Measurements from ENCODE around the gene TMEM158. TPM values are rescaled to one million over a fixed set of nuclear protein-coding genes. Genes with fewer than 3 reads are reported as not detected.
A peak's percentile ranks its signal among the peaks of the same experiment; 100 is the strongest.

Gene TMEM158
- total RNA-seq (2014; rRNA removed; shearing (Covaris generic); ENCODE audit: low replicate concordance) = 13.5 and 17.0 TPM in 2 replicates

DNA sequence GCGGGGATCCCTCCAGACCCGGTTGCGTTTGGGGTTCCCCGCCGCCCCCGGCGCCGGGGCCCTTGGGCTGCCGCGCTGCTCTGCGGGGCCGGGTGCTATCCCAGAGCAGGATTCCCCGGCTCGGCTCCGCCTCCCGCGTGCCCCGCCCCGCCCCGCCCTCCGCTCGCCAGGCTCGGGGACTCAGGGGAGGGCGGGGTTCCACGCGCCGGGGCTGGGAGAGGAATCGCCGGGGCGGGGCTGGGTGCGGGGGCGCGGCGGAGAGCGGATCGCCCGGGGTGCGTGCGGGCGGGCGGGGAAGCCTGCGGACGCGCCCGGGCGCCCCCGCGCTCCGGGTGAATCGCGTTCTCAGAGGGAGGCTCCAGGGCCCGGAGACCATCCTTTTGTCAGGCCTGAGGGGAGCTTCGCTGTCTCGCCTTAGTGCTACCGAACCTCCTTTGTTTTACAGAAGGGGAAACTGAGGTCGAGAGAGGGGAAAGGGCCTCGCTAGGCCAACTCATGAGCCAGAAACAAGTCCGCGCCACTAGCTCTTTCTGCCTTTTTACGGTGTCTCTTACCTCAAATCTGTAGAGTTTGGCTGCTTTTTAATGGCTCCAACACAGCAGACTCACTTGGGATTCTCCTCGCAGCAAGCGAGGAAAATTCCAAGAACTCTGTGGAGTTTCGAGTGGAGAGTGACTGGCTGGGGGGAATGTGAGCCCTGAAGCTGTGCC, at the start of gene TMEM158:
TSS of gene TMEM158 (minus strand) at position 82 of the 710 bp plus-strand sequence. CDS start 260 bp downstream, outside the sequence.
- DNase-seq = peak; percentile 87
- no peaks in the 10 kb centered on the region for H3K27me3 ChIP-seq
- no peaks in the 10 kb centered on the region for H3K9me3 ChIP-seq
- H3K4me3 ChIP-seq = peak within 1 kb of the TSS; percentile 66
- H3K36me3 ChIP-seq = no peaks in the 10 kb centered on the region

DNA sequence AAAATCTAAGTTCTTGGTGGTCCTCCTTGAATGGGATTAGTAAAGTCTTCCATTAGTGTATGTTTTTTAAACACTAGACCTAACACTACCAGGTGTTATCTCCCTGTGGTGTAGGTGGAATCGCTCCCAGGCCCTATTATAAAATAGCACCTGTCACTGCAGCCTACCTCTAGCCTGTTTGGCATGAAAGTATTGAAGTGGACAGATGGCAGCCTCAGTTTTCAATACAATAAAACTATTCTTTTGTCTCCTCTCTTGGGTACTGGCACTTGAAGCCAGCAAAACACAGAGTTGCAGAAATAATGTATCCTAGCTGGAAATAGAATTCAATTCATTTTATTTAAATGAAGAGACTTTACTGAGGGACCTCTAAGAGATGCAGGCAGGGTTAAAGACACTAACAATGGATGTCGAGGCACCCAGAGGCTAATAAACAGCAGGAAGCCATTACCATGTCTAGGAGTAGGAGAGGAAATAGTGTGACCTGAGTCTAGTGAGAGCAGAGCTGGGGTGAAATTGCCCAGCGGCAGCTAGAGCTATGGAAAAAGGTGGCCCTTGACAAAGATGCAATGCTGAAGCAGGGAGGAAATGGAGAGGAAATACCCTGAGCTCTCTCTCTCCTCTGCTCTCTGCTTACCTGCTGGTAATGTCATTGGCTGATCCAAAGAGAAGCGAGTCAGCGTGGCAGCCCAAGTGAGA, 49.1 kb upstream of the TMEM158 start:
- Histone ChIP-seq H3K4me3 (no peak overlapping the region), H3K9me3 (no peaks in the 10 kb centered on the region), H3K36me3 (no peaks in the 10 kb centered on the region), H3K27me3 (no peaks in the 10 kb centered on the region)
- no peak for DNase-seq

- no peaks in the 10 kb centered on the region for H3K27me3 ChIP-seq
- DNase-seq = no peak
- H3K36me3 ChIP-seq = no peaks in the 10 kb centered on the region
- H3K9me3 ChIP-seq = no peaks in the 10 kb centered on the region
- H3K4me3 ChIP-seq = no peak overlapping the region
These were observed 47.8 kb upstream of the TMEM158 start for GRCh38 chr3:45273681-45274515.

GRCh38 chr3:45272828-45273470, 46.9 kb upstream of the TMEM158 start:
- no peak for DNase-seq
- H3K9me3 ChIP-seq = no peaks in the 10 kb centered on the region
- no peaks in the 10 kb centered on the region for H3K36me3 ChIP-seq
- H3K4me3 ChIP-seq = no peak overlapping the region
- no peaks in the 10 kb centered on the region for H3K27me3 ChIP-seq

DNA sequence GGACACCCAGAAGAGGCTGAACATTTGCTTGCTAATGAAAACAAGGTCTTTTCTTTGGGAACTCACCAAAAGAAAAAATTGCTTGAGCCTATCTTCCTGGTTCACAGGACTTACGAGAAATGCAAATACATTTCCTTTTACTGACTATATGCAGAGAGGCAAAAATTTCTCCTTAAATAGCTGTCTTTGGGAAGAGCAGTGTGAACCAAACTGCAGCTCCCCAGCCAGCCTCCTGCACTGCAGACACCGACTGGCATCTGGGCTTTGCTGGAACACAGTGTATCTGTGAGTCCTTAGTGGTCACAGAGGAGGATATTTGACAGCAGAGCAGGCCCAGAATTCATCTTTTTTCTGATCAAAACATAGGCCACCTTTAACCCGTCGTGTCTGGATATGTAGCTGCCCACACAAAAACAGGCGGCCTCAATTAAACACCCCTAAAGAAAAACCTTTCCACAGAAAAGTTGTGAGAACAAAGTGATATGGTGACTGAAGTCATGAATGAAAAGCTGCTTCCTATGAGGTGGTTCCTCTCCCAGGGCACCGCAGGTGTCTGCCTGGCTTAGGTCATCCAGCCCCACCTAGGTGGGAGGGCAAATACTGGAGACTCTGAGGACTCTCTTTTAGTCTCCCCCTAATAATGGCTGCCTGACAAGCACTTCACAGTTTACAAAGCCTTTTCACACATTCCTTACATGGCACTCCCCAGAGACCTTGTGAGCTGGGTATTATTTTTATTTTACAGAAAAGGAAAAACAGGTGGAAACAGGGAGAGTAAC, 46.1 kb upstream of the TMEM158 start:
- no peak overlapping the region for H3K4me3 ChIP-seq
- H3K36me3 ChIP-seq = no peaks in the 10 kb centered on the region
- no peaks in the 10 kb centered on the region for H3K27me3 ChIP-seq
- no peak for DNase-seq
- no peaks in the 10 kb centered on the region for H3K9me3 ChIP-seq

GRCh38 chr3:45269952-45270351, 43.9 kb upstream of the TMEM158 start:
- H3K4me3 ChIP-seq = no peak overlapping the region
- no peaks in the 10 kb centered on the region for H3K9me3 ChIP-seq
- H3K36me3 ChIP-seq = no peaks in the 10 kb centered on the region
- no peak for DNase-seq
- H3K27me3 ChIP-seq = no peaks in the 10 kb centered on the region

DNA sequence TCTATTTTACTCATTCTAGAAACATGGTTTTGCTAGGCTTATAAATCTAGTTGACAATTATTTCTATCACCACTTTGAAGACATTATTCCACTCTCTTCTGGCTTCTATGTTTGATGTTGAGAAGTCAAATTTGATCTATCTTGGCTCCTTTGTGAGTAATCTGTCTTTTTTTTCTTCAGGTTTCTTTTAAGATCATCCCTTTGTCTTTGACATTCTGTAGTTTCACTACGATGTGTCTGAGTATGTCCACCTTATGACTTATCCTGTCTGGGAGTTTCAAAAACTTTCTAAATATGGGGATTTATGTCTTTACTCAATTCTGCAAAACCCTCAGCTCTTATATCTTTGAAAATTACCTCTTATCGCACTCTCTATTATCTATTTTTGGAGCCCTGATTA, 41.0 kb upstream of the TMEM158 start:
- DNase-seq = no peak
- no peaks in the 10 kb centered on the region for H3K36me3 ChIP-seq
- no peaks in the 10 kb centered on the region for H3K9me3 ChIP-seq
- no peak overlapping the region for H3K4me3 ChIP-seq
- H3K27me3 ChIP-seq = no peaks in the 10 kb centered on the region

- Histone ChIP-seq H3K27me3 (no peaks in the 10 kb centered on the region), H3K4me3 (no peak overlapping the region), H3K36me3 (no peaks in the 10 kb centered on the region), H3K9me3 (no peaks in the 10 kb centered on the region)
- no peak for DNase-seq
These were observed 35.4 kb upstream of the TMEM158 start for GRCh38 chr3:45261333-45262110.

DNA sequence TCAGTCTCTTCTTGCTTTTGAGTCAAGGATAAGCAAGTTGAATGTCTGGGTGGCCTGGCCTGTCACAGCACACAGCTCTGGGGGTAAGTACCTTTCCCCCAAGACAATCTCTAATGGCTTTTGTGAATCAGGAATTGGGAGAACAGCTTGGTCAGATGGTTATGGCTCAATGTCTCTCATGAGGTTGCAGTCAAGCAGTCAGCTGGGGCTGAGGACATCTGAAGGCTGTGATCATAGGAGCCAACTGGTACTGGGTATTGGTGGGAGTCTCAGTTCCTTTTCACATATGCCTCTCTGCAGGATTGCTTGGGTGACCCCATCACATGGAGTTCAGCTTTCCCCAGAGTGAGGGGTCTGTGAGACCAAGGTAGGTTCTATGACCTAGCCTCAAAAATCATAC, 33.0 kb upstream of the TMEM158 start:
- no peaks in the 10 kb centered on the region for H3K27me3 ChIP-seq
- H3K9me3 ChIP-seq = no peaks in the 10 kb centered on the region
- no peaks in the 10 kb centered on the region for H3K36me3 ChIP-seq
- no peak overlapping the region for H3K4me3 ChIP-seq
- no peak for DNase-seq

- Histone ChIP-seq H3K36me3 (no peaks in the 10 kb centered on the region), H3K4me3 (no peak overlapping the region), H3K27me3 (no peaks in the 10 kb centered on the region), H3K9me3 (no peaks in the 10 kb centered on the region)
- DNase-seq = no peak
These were observed 32.2 kb upstream of the TMEM158 start for GRCh38 chr3:45258317-45258716.

GRCh38 chr3:45253316-45253715, 27.2 kb upstream of the TMEM158 start:
- Histone ChIP-seq H3K36me3 (no peaks in the 10 kb centered on the region), H3K27me3 (no peaks in the 10 kb centered on the region), H3K9me3 (no peaks in the 10 kb centered on the region), H3K4me3 (no peak overlapping the region)
- DNase-seq = peak; percentile 2

DNA sequence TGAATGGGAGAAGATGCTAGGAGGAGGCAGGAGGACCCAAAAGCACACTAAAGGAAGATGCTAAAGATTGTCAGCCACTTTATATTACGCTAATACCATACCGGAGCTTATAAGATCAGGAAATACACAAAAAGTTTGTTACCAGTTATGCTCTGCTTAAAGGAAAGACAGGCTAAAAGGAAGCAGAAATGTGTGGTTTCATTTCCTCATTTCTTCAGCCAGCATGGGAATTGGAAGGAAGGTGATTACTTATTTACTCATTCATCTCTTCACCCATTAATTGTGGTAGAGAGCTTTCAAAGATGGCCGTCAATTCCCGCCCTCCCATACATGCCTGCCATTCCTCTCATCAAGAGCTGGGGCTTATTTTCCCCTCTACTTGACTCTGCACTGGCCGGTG, 26.7 kb upstream of the TMEM158 start:
- H3K9me3 ChIP-seq = no peaks in the 10 kb centered on the region
- H3K36me3 ChIP-seq = no peaks in the 10 kb centered on the region
- no peak overlapping the region for H3K4me3 ChIP-seq
- no peak for DNase-seq
- H3K27me3 ChIP-seq = no peaks in the 10 kb centered on the region

- Histone ChIP-seq H3K4me3 (no peak overlapping the region), H3K36me3 (no peaks in the 10 kb centered on the region), H3K27me3 (no peaks in the 10 kb centered on the region), H3K9me3 (no peaks in the 10 kb centered on the region)
- DNase-seq = no peak
These were observed 23.3 kb upstream of the TMEM158 start for GRCh38 chr3:45249391-45249790.

DNA sequence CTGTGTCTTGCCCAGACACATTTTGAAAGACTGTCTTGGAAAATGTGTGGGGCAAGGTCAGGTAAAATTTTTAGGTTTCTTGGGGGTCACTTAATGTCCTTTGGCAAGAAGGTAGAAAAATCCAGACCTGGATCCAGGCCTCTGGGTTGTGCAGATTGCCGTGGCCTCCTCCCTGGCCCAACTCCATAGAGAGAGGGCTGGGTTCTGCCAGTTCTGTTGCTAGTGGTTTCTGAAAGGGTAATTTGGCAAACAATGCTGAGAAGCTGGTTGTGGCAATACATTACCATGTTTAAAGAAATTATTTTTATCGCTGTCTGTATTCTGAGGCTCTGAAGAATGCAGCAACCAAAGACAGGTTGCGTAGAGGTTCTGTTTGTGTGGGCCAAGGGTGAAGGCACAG, 20.2 kb upstream of the TMEM158 start:
- no peak overlapping the region for H3K4me3 ChIP-seq
- H3K27me3 ChIP-seq = no peaks in the 10 kb centered on the region
- H3K9me3 ChIP-seq = no peaks in the 10 kb centered on the region
- H3K36me3 ChIP-seq = no peaks in the 10 kb centered on the region
- no peak for DNase-seq

- no peak for DNase-seq
These were observed 18.3 kb upstream of the TMEM158 start for GRCh38 chr3:45244356-45244755.

More at GRCh38 chr3:45244356-45244755, 18.3 kb upstream of the TMEM158 start:
- no peaks in the 10 kb centered on the region for H3K36me3 ChIP-seq
- H3K4me3 ChIP-seq = no peak overlapping the region
- H3K9me3 ChIP-seq = no peaks in the 10 kb centered on the region
- no peaks in the 10 kb centered on the region for H3K27me3 ChIP-seq

Data from MG63 (cell line).